Stomach (tissue), 9 donors: Measurements from ENCODE around the gene TULP3. TPM values are rescaled to one million over a fixed set of nuclear protein-coding genes. Genes with fewer than 3 reads are reported as not detected.
A peak's percentile ranks its signal among the peaks of the same experiment; 100 is the strongest.

Experiments used
- DNase-seq, 2 donors: peaks; one replicate each; pipeline versions ENCODE4 v3.0.0 to v3.0.0-alpha.2; 2013 to 2019
- H3K27ac ChIP-seq, 5 donors: fragments of 200-600 bp in 4 of 5; sonication (generic) in 4 of 5; one replicate each; pipeline ENCODE4 v1.5.1; 2013 to 2019; ENCODE audit warnings: mild to moderate bottlenecking in 1 of 5, moderate library complexity in 1 of 5
- H3K27me3 ChIP-seq, 3 donors: fragments of 200-600 bp; sonication (generic); one replicate each; pipeline ENCODE4 v1.5.1; 2017 to 2019; ENCODE audit warnings: mixed run types in 1 of 3
- H3K36me3 ChIP-seq, 4 donors: fragments of 200-600 bp; sonication (generic); 1 replicate in 3 of 4; 2 replicates in 1 of 4; pipeline ENCODE4 v1.5.1; 2016 to 2019
- H3K4me1 ChIP-seq, 4 donors: fragments of 200-600 bp; sonication (generic); one replicate each; pipeline ENCODE4 v1.5.1; 2016 to 2019
- H3K4me3 ChIP-seq, 4 donors: fragments of 200-600 bp; sonication (generic) in 3 of 4; one replicate each; pipeline ENCODE4 v1.5.1; 2016 to 2019; ENCODE audit warnings: mild to moderate bottlenecking in 1 of 4
- H3K9me3 ChIP-seq, 4 donors: fragments of 200-600 bp; sonication (generic); one replicate each; pipeline ENCODE4 v1.5.1; 2016 to 2019
- EP300 ChIP-seq: sonication (generic); formaldehyde crosslinking; IDR thresholded peaks from one replicate; pipeline ENCODE4 v1.6.1; 2017; ENCODE audit warnings: antibody characterized with exemption
- POLR2A ChIP-seq, 4 donors: fragments of 450-650 bp; IDR thresholded peaks; one replicate each; pipeline ENCODE4 v1.6.1; 2016; ENCODE audit warnings: antibody characterized with exemption in 4 of 4, control low read depth in 2 of 4, mild to moderate bottlenecking in 1 of 4, moderate library complexity in 1 of 4
- POLR2AphosphoS5 ChIP-seq, 3 donors: sonication (generic); formaldehyde crosslinking; IDR thresholded peaks; one replicate each; pipeline ENCODE4 v1.6.1; 2016; ENCODE audit warnings: antibody characterized with exemption in 3 of 3
- WGBS, 5 donors: extraction: QIAGEN DNeasy Blood & Tissue Kit in 3 of 5; methylation state at CpG; one replicate each; pipeline versions ENCODE4 v1.1.5 to v1.1.7; 2013 to 2018; 5-methylcytosine and 5-hydroxymethylcytosine counted together
- intact Hi-C: fragments of 100-400 bp; cut with DNase I; formaldehyde crosslinking; loops from one replicate; pipeline ENCODE4 v1.15.1; 2023; ENCODE audit warnings: low total_unique reads
- polyA plus RNA-seq, 3 donors: library from polyadenylated mRNA; stranded (reverse); fragments of 200-250 nt; gene quantifications; one replicate each; pipeline ENCODE4 v1.2.3, GENCODE V29; 2013
- total RNA-seq, 5 donors: library from RNA; depleted of rRNA; stranded (reverse); fragments of >200 nt; gene quantifications; one replicate each; pipeline versions ENCODE4 v1.1.0 to v1.2.3, GENCODE V29; 2014 to 2016
- TF ChIP-seq, protein P1 (sequence below), 7 experiments: fragments of 450-650 bp in 4 of 7; fragments of 200-600 bp in 3 of 7; sonication (generic) in 3 of 7; IDR thresholded peaks; one replicate each; pipeline ENCODE4 v1.5.1; 2016 to 2019; ENCODE audit warnings: antibody characterized with exemption in 7 of 7, control low read depth in 2 of 7, mild to moderate bottlenecking in 1 of 7
- donor health status: healthy with polysubstance abuse.
- donor health status: Bipolar disorder and iron deficiency.
- donor health status: healthy.

TULP3 gene
- total and polyA plus RNA-seq, 8 donors: 9.2 to 73.5 (median 20.1) TPM

GRCh38 chr12:2877047-2877952, 13.4 kb upstream of the TULP3 start, which contains the start of the genes FOXM1 and RHNO1:
Gene FOXM1, minus strand, starts transcription at chr12:2877174. Its CDS starts 2,696 bp downstream, at chr12:2874478.
Gene RHNO1, plus strand, starts transcription at chr12:2877223. Its CDS starts 8,144 bp downstream, at chr12:2885367.
- 0 to 1% (median 0%) methylated on average over 25 to 70 of the region's 70 CpGs for WGBS, 5 donors
- DNase-seq: peak; percentile 93 to 97

GRCh38 chr12:2877953-2878732, 12.5 kb upstream of the TULP3 start:
- Histone ChIP-seq H3K4me3 (peak overlapping the region; percentile 83 to 99 (median 95)), H3K4me1 (peaks cover 16 to 35% (median 26%) of the 10 kb centered on the region in 4 donors), H3K36me3 (peaks cover 0 to 5% (median 0%) of the 10 kb centered on the region in 4 donors), H3K27ac (peak overlapping the region; percentile 94 to 98 (median 97)), H3K9me3 (no peaks in the 10 kb centered on the region), H3K27me3 (no peaks in the 10 kb centered on the region)
- WGBS, 5 donors: 20 to 31% (median 27%) methylated on average over 12 to 16 of the region's 16 CpGs
- DNase-seq: peak in 1 of 2 donors; percentile 32
- intact Hi-C loops: no loop called here
- TF ChIP-seq EP300: no peak

More at GRCh38 chr12:2877047-2877952, 13.4 kb upstream of the TULP3 start, which contains the start of the genes FOXM1 and RHNO1:
- peaks cover 0 to 5% (median 0%) of the 10 kb centered on the region in 4 donors for H3K36me3 ChIP-seq
- intact Hi-C loops: no loop called here
- H3K4me3 ChIP-seq: peak within 1 kb of the TSS; percentile 83 to 99 (median 95)
- H3K27me3 ChIP-seq: no peaks in the 10 kb centered on the region
- no peak for TF ChIP-seq EP300
- TF ChIP-seq, protein P1, sequence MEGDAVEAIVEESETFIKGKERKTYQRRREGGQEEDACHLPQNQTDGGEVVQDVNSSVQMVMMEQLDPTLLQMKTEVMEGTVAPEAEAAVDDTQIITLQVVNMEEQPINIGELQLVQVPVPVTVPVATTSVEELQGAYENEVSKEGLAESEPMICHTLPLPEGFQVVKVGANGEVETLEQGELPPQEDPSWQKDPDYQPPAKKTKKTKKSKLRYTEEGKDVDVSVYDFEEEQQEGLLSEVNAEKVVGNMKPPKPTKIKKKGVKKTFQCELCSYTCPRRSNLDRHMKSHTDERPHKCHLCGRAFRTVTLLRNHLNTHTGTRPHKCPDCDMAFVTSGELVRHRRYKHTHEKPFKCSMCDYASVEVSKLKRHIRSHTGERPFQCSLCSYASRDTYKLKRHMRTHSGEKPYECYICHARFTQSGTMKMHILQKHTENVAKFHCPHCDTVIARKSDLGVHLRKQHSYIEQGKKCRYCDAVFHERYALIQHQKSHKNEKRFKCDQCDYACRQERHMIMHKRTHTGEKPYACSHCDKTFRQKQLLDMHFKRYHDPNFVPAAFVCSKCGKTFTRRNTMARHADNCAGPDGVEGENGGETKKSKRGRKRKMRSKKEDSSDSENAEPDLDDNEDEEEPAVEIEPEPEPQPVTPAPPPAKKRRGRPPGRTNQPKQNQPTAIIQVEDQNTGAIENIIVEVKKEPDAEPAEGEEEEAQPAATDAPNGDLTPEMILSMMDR (IDR thresholded peaks at IDR 0.05): peak in 1 of 7 experiments; percentile 26
- peak; percentile 54 to 85 (median 82) for TF ChIP-seq POLR2AphosphoS5 (IDR thresholded peaks at IDR 0.05)
- TF ChIP-seq POLR2A (IDR thresholded peaks at IDR 0.05): no peak
- H3K4me1 ChIP-seq: peaks cover 16 to 35% (median 26%) of the 10 kb centered on the region in 4 donors
- H3K9me3 ChIP-seq: no peaks in the 10 kb centered on the region
- peak within 1 kb of the TSS; percentile 94 to 98 (median 97) for H3K27ac ChIP-seq

DNA sequence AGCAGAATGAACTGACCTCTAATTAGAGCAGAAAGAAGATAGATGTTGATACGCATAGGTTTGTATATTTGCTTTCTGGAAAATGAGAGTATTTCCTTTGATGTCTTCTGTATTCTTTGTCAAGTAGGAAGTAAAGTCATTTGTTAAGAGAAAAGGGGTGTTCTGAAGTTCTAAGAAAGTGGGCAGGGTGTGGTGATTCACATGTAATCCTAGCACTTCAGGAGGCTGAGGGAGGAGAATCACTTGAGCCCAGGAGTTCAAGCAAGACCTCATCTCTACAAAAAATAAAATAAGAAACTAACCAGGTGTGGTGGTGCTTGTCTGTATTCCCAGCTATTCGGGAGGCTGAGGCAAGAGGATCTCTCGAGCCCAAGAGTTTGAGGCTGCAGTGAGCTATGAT, 10.8 kb upstream of the TULP3 start:
- DNase-seq: no peak
- Histone ChIP-seq H3K4me3 (no peak overlapping the region), H3K27me3 (no peaks in the 10 kb centered on the region), H3K9me3 (no peaks in the 10 kb centered on the region), H3K36me3 (peaks cover 0 to 5% (median 0%) of the 10 kb centered on the region in 4 donors), H3K4me1 (peaks cover 16 to 35% (median 26%) of the 10 kb centered on the region in 4 donors), H3K27ac (no peak overlapping the region)
- TF ChIP-seq EP300 (no peak), POLR2A (IDR thresholded peaks at IDR 0.05) (no peak), POLR2AphosphoS5 (IDR thresholded peaks at IDR 0.05) (no peak)
- TF ChIP-seq, protein P1 (IDR thresholded peaks at IDR 0.05): no peak
- 97 to 99% (median 98%) methylated on average over 3 of the region's 3 CpGs for WGBS, 5 donors
- intact Hi-C loops: no loop called here

- no peak for TF ChIP-seq POLR2AphosphoS5 (IDR thresholded peaks at IDR 0.05)
- TF ChIP-seq, protein P1 (IDR thresholded peaks at IDR 0.05): no peak
- TF ChIP-seq EP300: no peak
- TF ChIP-seq POLR2A (IDR thresholded peaks at IDR 0.05): no peak
- Histone ChIP-seq H3K36me3 (peaks cover 3 to 28% (median 13%) of the 10 kb centered on the region in 4 donors), H3K9me3 (no peaks in the 10 kb centered on the region), H3K27me3 (no peaks in the 10 kb centered on the region), H3K27ac (no peak overlapping the region), H3K4me3 (no peak overlapping the region), H3K4me1 (peaks cover 0 to 2% (median under 1%) of the 10 kb centered on the region in 4 donors)
- intact Hi-C loops: no loop called here
- 72 to 93% (median 86%) methylated on average over 2 of the region's 2 CpGs for WGBS, 5 donors
- no peak for DNase-seq
Observed at GRCh38 chr12:2884810-2885209, 5.9 kb upstream of the TULP3 start.
